ENCODE data around the gene HBE1.
"Not testable (repeated sequence)": the region's sequence is repeated elsewhere in the genome, so short reads cannot be mapped to it uniquely, and the experiment has no call there.

The HBE1 gene

GRCh38 chr11:5253440-5253839 is 16.3 kb downstream of the HBE1 start:
- not testable (repeated sequence) for DNase-seq (ENCODE audit: low read depth in 3 of 3)

GRCh38 chr11:5252919-5253265 is 16.9 kb downstream of the HBE1 start:
- no peak for DNase-seq (ENCODE audit: low read depth in 3 of 3)

GRCh38 chr11:5252192-5252918 is 17.4 kb downstream of the HBE1 start:
- no peak for DNase-seq (ENCODE audit: low read depth in 3 of 3)

GRCh38 chr11:5251746-5252145 is 18.0 kb downstream of the HBE1 start:
- DNase-seq (ENCODE audit: low read depth in 3 of 3), result no peak

GRCh38 chr11:5250543-5251204 is 19.1 kb downstream of the HBE1 start:
- DNase-seq (ENCODE audit: low read depth in 3 of 3), result no peak

GRCh38 chr11:5249807-5250396 is 19.8 kb downstream of the HBE1 start, which contains the start of gene HBG1:
Gene HBG1 (minus strand): TSS chr11:5249857. CDS start chr11:5249804, 53 bp downstream.
- DNase-seq (ENCODE audit: low read depth in 3 of 3), result not testable (repeated sequence)

- not testable (repeated sequence) for DNase-seq (ENCODE audit: low read depth in 3 of 3)
Measured at GRCh38 chr11:5248498-5248897, 21.2 kb downstream of the HBE1 start.

GRCh38 chr11:5247472-5248192 is 22.1 kb downstream of the HBE1 start:
- no peak for DNase-seq (ENCODE audit: low read depth in 3 of 3)

GRCh38 chr11:5246772-5247471 is 22.8 kb downstream of the HBE1 start:
- DNase-seq (ENCODE audit: low read depth in 3 of 3), result no peak

GRCh38 chr11:5245155-5245554 is 24.6 kb downstream of the HBE1 start:
- no peak for DNase-seq (ENCODE audit: low read depth in 3 of 3)

- no peak for DNase-seq (ENCODE audit: low read depth in 3 of 3)
Measured at GRCh38 chr11:5243816-5244180, 25.9 kb downstream of the HBE1 start.

GRCh38 chr11:5242933-5243815 is 26.6 kb downstream of the HBE1 start:
- no peak for DNase-seq (ENCODE audit: low read depth in 3 of 3)

GRCh38 chr11:5242208-5242607 is 27.5 kb downstream of the HBE1 start:
- DNase-seq (ENCODE audit: low read depth in 3 of 3), result no peak

- no peak for DNase-seq (ENCODE audit: low read depth in 3 of 3)
Measured at GRCh38 chr11:5241458-5241857, 28.3 kb downstream of the HBE1 start.

GRCh38 chr11:5240458-5240857 is 29.3 kb downstream of the HBE1 start:
- no peak for DNase-seq (ENCODE audit: low read depth in 3 of 3)

- DNase-seq (ENCODE audit: low read depth in 3 of 3), result no peak
Measured at GRCh38 chr11:5240056-5240455, 29.7 kb downstream of the HBE1 start.

- DNase-seq (ENCODE audit: low read depth in 3 of 3), result no peak
Measured at GRCh38 chr11:5239046-5239445, 30.7 kb downstream of the HBE1 start.

GRCh38 chr11:5238486-5238885 is 31.3 kb downstream of the HBE1 start:
- no peak for DNase-seq (ENCODE audit: low read depth in 3 of 3)

GRCh38 chr11:5237420-5237819 is 32.3 kb downstream of the HBE1 start:
- DNase-seq (ENCODE audit: low read depth in 3 of 3), result no peak

- no peak for DNase-seq (ENCODE audit: low read depth in 3 of 3)
Measured at GRCh38 chr11:5235364-5236095, 34.2 kb downstream of the HBE1 start.

Measured in stimulated activated CD4-positive, alpha-beta T cell treated with anti-CD3 and anti-CD28 coated beads, TNF-alpha, amount 100 ng/mL, for 24 hours (primary cell).